SK-N-SH (cell line): Measurements from ENCODE around the gene ATG7. TPM values are rescaled to one million over a fixed set of nuclear protein-coding genes. Genes with fewer than 3 reads are reported as not detected.

ENCODE experiments used
- CTCF ChIA-PET: fragments of 300-600, 350-600 bp; formaldehyde crosslinking; extraction: SDS; loops from one replicate; lab custom pipeline; 2021; lab: Yijun Ruan, JAX
- POLR2A ChIA-PET: fragments of 350-600 bp; sonication (Branson Sonifier 250); formaldehyde crosslinking; extraction: SDS; loops from one replicate; lab custom pipeline; 2020; ENCODE audit warnings: antibody characterized with exemption, inconsistent platforms; lab: Yijun Ruan, JAX
- DNase-seq: peaks from one replicate; pipeline ENCODE4 v3.0.0; 2012
- H2AFZ ChIP-seq: fragments of 200-600 bp; sonication (generic); 2 replicates; pipeline ENCODE4 v1.8.1; 2016; ENCODE audit warnings: antibody characterized with exemption, mild to moderate bottlenecking, low read depth
- H3F3A ChIP-seq: fragments of 200-600 bp; sonication (generic); replicated peaks from 2 replicates; pipeline ENCODE3; 2016; ENCODE audit warnings: antibody characterized with exemption, mild to moderate bottlenecking; ENCODE audit not compliant: insufficient read depth
- H3K27ac ChIP-seq, 2 experiments: fragments of 200-500 bp in 1 of 2; fragments of 200-600 bp in 1 of 2; sonication (Bioruptor generic) in 1 of 2; sonication (generic), shearing (Covaris generic) in 1 of 2; 2 replicates each; pipeline versions ENCODE4 v1.5.1 to v1.6.1; 2014 to 2016; ENCODE audit warnings: low read depth in 2 of 2, inconsistent platforms in 1 of 2, low read length in 1 of 2, mild to moderate bottlenecking in 1 of 2, mixed read lengths in 1 of 2
- H3K27me3 ChIP-seq: fragments of 200-600 bp; sonication (generic), shearing (Covaris generic); 2 replicates; pipeline ENCODE4 v1.6.1; 2016; ENCODE audit warnings: mixed run types; ENCODE audit not compliant: insufficient read depth
- H3K36me3 ChIP-seq, 2 experiments: fragments of 200-500 bp in 1 of 2; fragments of 200-600 bp in 1 of 2; sonication (Bioruptor generic) in 1 of 2; sonication (generic) in 1 of 2; replicated peaks in 1 of 2; 2 replicates each; pipeline versions ENCODE3 to v1.5.1; 2014 to 2016; ENCODE audit warnings: low read length in 1 of 2, mild to moderate bottlenecking in 1 of 2; ENCODE audit not compliant: insufficient read depth in 2 of 2, control insufficient read depth in 1 of 2
- H3K4me1 ChIP-seq, 2 experiments: fragments of 200-500 bp in 1 of 2; fragments of 200-600 bp in 1 of 2; sonication (Bioruptor generic) in 1 of 2; sonication (generic), shearing (Covaris generic) in 1 of 2; 2 replicates each; pipeline versions ENCODE4 v1.5.1 to v1.6.1; 2014 to 2016; ENCODE audit warnings: low read depth in 1 of 2, low read length in 1 of 2, mixed run types in 1 of 2; ENCODE audit not compliant: insufficient read depth in 2 of 2, control insufficient read depth in 1 of 2
- H3K4me2 ChIP-seq: fragments of 200-600 bp; sonication (generic), shearing (Covaris generic); 2 replicates; pipeline ENCODE4 v1.6.1; 2017; ENCODE audit warnings: mixed run types
- H3K4me3 ChIP-seq, 2 experiments: fragments of 200-500 bp in 1 of 2; fragments of 200-600 bp in 1 of 2; sonication (Bioruptor generic) in 1 of 2; sonication (generic), shearing (Covaris generic) in 1 of 2; 2 replicates each; pipeline versions ENCODE4 v1.5.1 to v1.8.1; 2014 to 2016; ENCODE audit warnings: low read depth in 2 of 2, inconsistent platforms in 1 of 2, low read length in 1 of 2, mild to moderate bottlenecking in 1 of 2, mixed read lengths in 1 of 2, moderate library complexity in 1 of 2
- H3K79me2 ChIP-seq: fragments of 200-600 bp; sonication (generic); 2 replicates; pipeline ENCODE4 v1.8.1; 2017; ENCODE audit warnings: mild to moderate bottlenecking; ENCODE audit not compliant: insufficient read depth
- H3K9ac ChIP-seq: fragments of 200-600 bp; sonication (generic); 2 replicates; pipeline ENCODE4 v1.6.1; 2017; ENCODE audit warnings: mixed run types
- H3K9me2 ChIP-seq: fragments of 200-600 bp; sonication (generic); 2 replicates; pipeline ENCODE4 v1.6.1; 2017; ENCODE audit warnings: mixed run types
- H3K9me3 ChIP-seq: fragments of 200-600 bp; sonication (generic); 2 replicates; pipeline ENCODE4 v1.6.1; 2017; ENCODE audit warnings: mixed run types, mild to moderate bottlenecking, moderate library complexity
- H4K20me1 ChIP-seq: fragments of 200-600 bp; sonication (generic); 2 replicates; pipeline ENCODE4 v1.6.1; 2017; ENCODE audit warnings: mild to moderate bottlenecking, mixed run types; ENCODE audit not compliant: insufficient read depth
- CHD2 ChIP-seq: fragments of 150-350 bp; IDR thresholded peaks from 2 replicates; pipeline ENCODE4 v1.6.1; 2018; ENCODE audit warnings: low read length; ENCODE audit not compliant: partially characterized antibody
- FOSL2 ChIP-seq: IDR thresholded peaks from 2 replicates; pipeline ENCODE4 v1.4.0; 2012; ENCODE audit warnings: low read depth, mild to moderate bottlenecking, moderate library complexity, borderline replicate concordance
- FOXM1 ChIP-seq: IDR thresholded peaks from 2 replicates; pipeline ENCODE4 v1.4.0; 2012; ENCODE audit warnings: low read depth, mild to moderate bottlenecking
- IRF3 ChIP-seq: fragments of 150-350 bp; IDR thresholded peaks from 2 replicates; pipeline ENCODE4 v1.6.1; 2016; ENCODE audit warnings: mild to moderate bottlenecking, low read depth, low read length
- JUND ChIP-seq: IDR thresholded peaks from 2 replicates; pipeline ENCODE4 v1.4.0; 2012
- MAX ChIP-seq: IDR thresholded peaks from 2 replicates; pipeline ENCODE4 v1.4.0; 2012; ENCODE audit warnings: low read depth
- MEF2A ChIP-seq: IDR thresholded peaks from 2 replicates; pipeline ENCODE4 v1.4.0; 2012; ENCODE audit warnings: low read depth, borderline replicate concordance
- NFIC ChIP-seq: IDR thresholded peaks from 2 replicates; pipeline ENCODE4 v1.4.0; 2012; ENCODE audit warnings: borderline replicate concordance
- NRF1 ChIP-seq: IDR thresholded peaks from 2 replicates; pipeline ENCODE4 v1.6.1; 2012; ENCODE audit warnings: low read depth, mild to moderate bottlenecking, low read length
- PBX3 ChIP-seq: IDR thresholded peaks from 2 replicates; pipeline ENCODE4; 2012
- POLR2AphosphoS5 ChIP-seq: IDR thresholded peaks from 2 replicates; pipeline ENCODE4 v1.6.1; 2012; ENCODE audit warnings: low read depth, low read length
- RAD21 ChIP-seq: IDR thresholded peaks from 2 replicates; pipeline ENCODE4 v1.6.1; 2012; ENCODE audit warnings: mild to moderate bottlenecking, low read length
- RCOR1 ChIP-seq: fragments of 150-350 bp; IDR thresholded peaks from 2 replicates; pipeline ENCODE4 v1.6.1; 2017; ENCODE audit warnings: antibody characterized with exemption, low read length
- RXRA ChIP-seq: IDR thresholded peaks from 2 replicates; pipeline ENCODE4 v1.4.0; 2012; ENCODE audit warnings: low read depth, mild to moderate bottlenecking, borderline replicate concordance
- SMC3 ChIP-seq: IDR thresholded peaks from 2 replicates; pipeline ENCODE4 v1.6.1; 2012; ENCODE audit warnings: low read depth, low read length, improper control_type of control experiment
- TAF1 ChIP-seq: IDR thresholded peaks from 2 replicates; pipeline ENCODE4 v1.6.1; 2012; ENCODE audit warnings: low read depth, mild to moderate bottlenecking, low read length, moderate library complexity, borderline replicate concordance
- TCF12 ChIP-seq: IDR thresholded peaks from 2 replicates; pipeline ENCODE4 v1.4.0; 2012
- USF1 ChIP-seq: IDR thresholded peaks from 2 replicates; pipeline ENCODE4 v1.4.0; 2012; ENCODE audit warnings: low read depth, borderline replicate concordance
- USF2 ChIP-seq: fragments of 150-350 bp; IDR thresholded peaks from 2 replicates; pipeline ENCODE4 v1.6.1; 2017; ENCODE audit warnings: antibody characterized with exemption, low read length, low read depth, borderline replicate concordance
- ZBTB33 ChIP-seq: IDR thresholded peaks from 2 replicates; pipeline ENCODE4 v1.4.0; 2012; ENCODE audit warnings: low read depth, borderline replicate concordance
- WGBS: methylation state at CpG from one replicate; pipeline ENCODE4 v1.1.6; 2017; ENCODE audit warnings: low lambda C conversion rate; 5-methylcytosine and 5-hydroxymethylcytosine counted together
- polyA plus RNA-seq, 3 experiments: library from polyadenylated mRNA; depleted of rRNA; stranded (reverse); fragments of >200 nt; gene quantifications; 2 replicates each; pipeline ENCODE4 v1.2.3, GENCODE V29; 2012

ATG7 gene
- polyA plus RNA-seq, 1 of the 3 experiments (the other 2 are of a cell fraction), result 29.5 TPM

- H4K20me1 ChIP-seq, result no peaks in the 10 kb centered on the region
- peak overlapping the region; percentile 85 for H3K9ac ChIP-seq
- no peak overlapping the region for H2AFZ ChIP-seq
- DNase-seq, result no peak
- H3K27me3 ChIP-seq, result no peaks in the 10 kb centered on the region
- TF ChIP-seq IRF3 (no peak), SMC3 (no peak), MAX (0 out of 2 replicates have a peak, but pooled peaks have one; percentile 3)
- H3K9me3 ChIP-seq, result no peaks in the 10 kb centered on the region
- peaks cover 67% of the 10 kb centered on the region for H3K79me2 ChIP-seq
- no peak overlapping the region for H3K4me3 ChIP-seq
- H3K27ac ChIP-seq, result peak overlapping the region; percentile 76 to 98
- no peaks in the 10 kb centered on the region for H3K9me2 ChIP-seq
- 73% methylated on average over 10 of the region's 10 CpGs for WGBS
- H3F3A ChIP-seq, result peaks cover 56% of the 10 kb centered on the region
- ChIA-PET CTCF (interaction anchor here (1.0 to 2.2 kb wide), 6 partner anchors 10 to 51 kb away, joined by 4 to 9 read pairs (median 4); partner anchors contain the start of gene ATG7), POLR2A (no interaction called here)
- H3K4me1 ChIP-seq, result peaks cover 9 to 50% of the 10 kb centered on the region in 2 experiments
- peak overlapping the region; percentile 77; the same call in 1 of the 2 replicates for H3K4me2 ChIP-seq
- H3K36me3 ChIP-seq, result peaks cover 9 to 16% of the 10 kb centered on the region in 2 experiments
Measured at GRCh38 chr3:11287404-11287803, 15.2 kb downstream of the ATG7 start.

GRCh38 chr3:11288021-11288491 is 15.9 kb downstream of the ATG7 start:
- POLR2A ChIA-PET, result no interaction called here
- peak overlapping the region; percentile 11; the same call in 1 of the 2 replicates for H2AFZ ChIP-seq
- peak overlapping the region; percentile 85; the same call in 1 of the 2 replicates for H3K9ac ChIP-seq
- H3K27me3 ChIP-seq, result no peaks in the 10 kb centered on the region
- peaks cover 9 to 50% of the 10 kb centered on the region in 2 experiments for H3K4me1 ChIP-seq
- H3K27ac ChIP-seq, result peak overlapping the region; percentile 76 to 98
- no peak for DNase-seq
- H3K36me3 ChIP-seq, result peaks cover 4 to 9% of the 10 kb centered on the region in 2 experiments
- H3K9me2 ChIP-seq, result no peaks in the 10 kb centered on the region
- CTCF ChIA-PET, result interaction anchor here (1.0 to 2.2 kb wide), 6 partner anchors 9 to 52 kb away, joined by 4 to 9 read pairs (median 4); partner anchors contain the start of gene ATG7
- 24% methylated on average over 2 of the region's 2 CpGs for WGBS
- no peaks in the 10 kb centered on the region for H4K20me1 ChIP-seq
- H3F3A ChIP-seq, result peaks cover 56% of the 10 kb centered on the region
- peak overlapping the region in 1 of 2 experiments; percentile 38; a peak in 1 of 4 replicates for H3K4me3 ChIP-seq
- H3K9me3 ChIP-seq, result no peaks in the 10 kb centered on the region
- peaks cover 66% of the 10 kb centered on the region for H3K79me2 ChIP-seq
- H3K4me2 ChIP-seq, result peak overlapping the region; percentile 77
- TF ChIP-seq FOXM1 (peak; percentile 72), FOSL2 (peak; percentile 40; the same call in 1 of the 2 replicates), JUND (peak; percentile 48), NRF1 (no peak), RXRA (peak; percentile 42; the same call in 1 of the 2 replicates), ZBTB33 (no peak), PBX3 (peak; percentile 65), USF2 (no peak), TAF1 (peak; percentile 45; the same call in 1 of the 2 replicates), MEF2A (no peak), IRF3 (no peak), CHD2 (no peak), RCOR1 (no peak), TCF12 (peak; percentile 76), POLR2AphosphoS5 (peak; percentile 35; the same call in 1 of the 2 replicates), USF1 (no peak), RAD21 (no peak), NFIC (peak; percentile 28; the same call in 1 of the 2 replicates)
